OCI-LY3 (cell line): ENCODE results near the gene UBE2R2.

ENCODE experiments used
- CTCF ChIP-seq: fragments of 200-600, 300-600 bp; sonication (generic); IDR thresholded peaks from 2 replicates; pipeline ENCODE4 v1.5.1; 2014; ENCODE audit warnings: antibody characterized with exemption, low read length, low read depth
- EZH2phosphoT487 ChIP-seq: fragments of 200-600 bp; shearing (Covaris generic); IDR thresholded peaks from 2 replicates; pipeline ENCODE4 v1.6.1; 2018; ENCODE audit warnings: antibody characterized with exemption, mixed run types, low read depth

GRCh38 chr9:33799928-33800704, 16.8 kb upstream of the UBE2R2 start:
- TF ChIP-seq CTCF (no peak), EZH2phosphoT487 (no peak)
